GM21367 (cell line): ENCODE results near the gene C2orf66.

ENCODE experiments used
- ATAC-seq: cut with Tn5 transposase; IDR thresholded peaks from one replicate; pipeline ENCODE4 v1.9.1; 2021; ENCODE audit not compliant: unreplicated experiment

The C2orf66 gene

DNA sequence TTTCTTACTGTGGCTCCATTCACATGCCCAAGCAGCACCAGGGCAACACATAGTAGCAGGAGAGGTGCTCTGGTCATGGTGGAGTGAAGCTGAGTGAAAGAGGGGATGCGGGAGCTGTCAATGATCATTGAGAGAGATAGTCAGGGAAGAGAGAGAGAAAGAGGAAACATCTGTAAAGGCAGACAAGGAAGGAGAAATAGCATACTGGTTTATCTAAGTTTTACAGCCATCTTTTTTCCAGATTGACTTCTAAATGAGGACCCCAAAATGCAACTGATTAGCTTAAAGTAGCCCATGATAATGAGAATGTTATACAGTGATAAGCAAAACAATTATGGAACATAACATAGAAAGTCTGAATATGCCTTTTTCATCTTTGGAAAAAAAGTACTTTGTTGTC is at the start of gene C2orf66:
TSS of gene C2orf66 (minus strand) at position 96 of the 400 bp plus-strand sequence. CDS start at position 77, 19 bp downstream.
- no peak for ATAC-seq

DNA sequence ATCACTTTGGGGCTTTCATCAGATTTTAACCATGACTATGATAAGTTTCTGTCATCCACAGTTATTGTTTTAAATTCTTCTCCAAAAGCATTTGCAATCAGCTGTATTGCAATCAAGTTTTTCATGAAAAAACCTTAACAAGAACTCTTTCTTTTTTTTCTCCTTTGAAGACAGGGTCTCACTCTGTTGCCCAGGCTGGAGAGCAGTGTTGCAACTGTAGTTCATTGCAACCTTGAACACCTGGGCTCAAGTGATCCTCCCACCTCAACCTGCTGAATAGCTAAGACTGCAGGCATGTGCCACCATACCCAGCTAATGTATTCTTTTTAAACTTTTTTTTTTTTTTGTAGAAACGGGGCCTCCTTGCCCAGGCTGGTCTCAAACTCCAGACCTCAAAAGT is 45.5 kb upstream of the C2orf66 start:
- ATAC-seq = no peak

DNA sequence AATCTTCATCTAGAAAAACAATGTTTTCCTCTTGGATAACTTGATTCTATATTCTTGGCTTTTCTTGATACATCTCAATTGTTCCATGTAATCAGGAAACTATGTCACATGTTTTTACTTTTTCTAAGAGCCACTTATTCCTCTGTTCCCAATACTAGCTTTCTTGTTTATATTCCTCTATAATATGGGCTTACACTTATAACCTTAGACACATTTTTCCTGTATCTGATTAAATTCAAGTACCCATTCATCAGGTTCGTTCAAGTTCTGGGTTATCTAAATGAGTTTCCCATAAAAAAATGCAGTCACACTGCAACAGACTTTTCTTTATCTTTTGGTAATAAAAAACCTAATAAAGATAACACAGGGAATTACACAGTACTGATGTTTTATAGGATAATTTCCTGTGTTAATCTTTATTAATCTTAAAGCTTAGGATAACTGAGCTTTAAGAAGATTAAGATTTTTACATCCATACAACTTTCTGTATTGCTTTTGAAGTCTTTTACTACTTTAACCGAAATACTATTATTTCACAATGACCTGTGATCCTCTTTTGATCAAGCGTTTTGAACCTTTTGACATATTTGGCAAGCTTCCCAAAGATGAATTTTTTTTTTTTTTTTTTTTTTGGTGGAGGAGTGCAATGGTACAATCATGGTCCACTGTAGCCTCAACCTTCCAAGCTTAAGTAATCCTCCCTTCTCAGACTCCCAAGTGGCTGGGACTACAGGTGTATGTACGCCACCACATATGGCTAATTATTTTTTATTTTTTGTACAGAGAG is 44.3 kb upstream of the C2orf66 start:
- ATAC-seq = no peak

DNA sequence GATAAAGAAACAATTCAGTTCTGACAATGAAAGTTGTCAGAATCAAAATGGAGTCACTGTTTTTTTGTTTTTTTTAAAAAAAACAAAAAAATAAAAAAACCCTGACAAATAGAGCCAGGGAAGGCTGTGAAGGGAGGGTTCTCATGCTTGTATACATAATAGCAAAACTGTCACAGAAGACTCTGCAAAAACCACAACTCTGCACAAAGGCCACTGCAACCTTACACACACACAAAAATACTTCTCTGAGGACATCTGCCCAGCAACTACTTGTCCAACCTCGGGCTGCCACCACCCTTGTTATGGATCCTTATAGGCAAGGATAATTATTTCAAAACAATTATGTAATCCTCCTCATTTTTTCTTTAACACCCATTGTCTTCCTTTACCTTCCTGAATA is 41.9 kb upstream of the C2orf66 start:
- ATAC-seq = no peak

DNA sequence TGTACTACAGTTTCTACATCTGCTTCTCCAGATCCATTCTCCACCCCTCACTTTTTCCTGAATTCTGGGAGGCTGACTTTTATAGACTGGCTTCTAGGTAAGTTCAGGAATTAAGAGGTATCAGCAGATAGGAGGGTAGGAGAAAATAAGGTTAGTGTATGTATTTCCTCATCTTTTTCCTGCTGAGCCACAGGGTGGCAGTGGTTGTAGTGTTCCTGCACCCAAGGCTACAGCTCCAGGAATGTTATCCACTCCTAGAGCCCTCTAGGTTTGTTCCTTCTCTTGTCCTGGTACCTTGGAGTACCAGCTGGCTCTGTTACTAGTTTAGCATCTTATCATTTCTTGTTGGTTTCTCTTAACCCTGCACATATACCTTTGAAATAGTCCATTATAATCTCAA is 40.7 kb upstream of the C2orf66 start:
- no peak for ATAC-seq

DNA sequence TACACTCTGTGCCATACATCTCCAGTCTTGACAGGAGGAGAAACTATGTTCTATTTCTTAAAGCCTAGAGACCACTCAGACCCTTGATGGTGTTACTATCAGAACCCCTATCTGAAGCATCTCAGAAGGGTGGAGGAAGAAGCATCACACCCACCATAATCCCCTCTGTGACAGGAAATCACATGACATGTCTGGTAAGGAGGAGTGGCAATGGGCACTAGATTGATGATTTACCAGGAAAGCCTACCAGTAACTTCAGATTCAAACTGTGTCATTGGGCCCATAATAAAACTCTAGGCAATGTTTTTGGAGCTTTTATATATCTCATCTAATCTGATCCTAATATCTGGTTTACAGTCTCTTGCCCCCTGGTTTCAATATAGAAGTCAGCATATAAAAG is 37.1 kb upstream of the C2orf66 start:
- ATAC-seq = no peak

DNA sequence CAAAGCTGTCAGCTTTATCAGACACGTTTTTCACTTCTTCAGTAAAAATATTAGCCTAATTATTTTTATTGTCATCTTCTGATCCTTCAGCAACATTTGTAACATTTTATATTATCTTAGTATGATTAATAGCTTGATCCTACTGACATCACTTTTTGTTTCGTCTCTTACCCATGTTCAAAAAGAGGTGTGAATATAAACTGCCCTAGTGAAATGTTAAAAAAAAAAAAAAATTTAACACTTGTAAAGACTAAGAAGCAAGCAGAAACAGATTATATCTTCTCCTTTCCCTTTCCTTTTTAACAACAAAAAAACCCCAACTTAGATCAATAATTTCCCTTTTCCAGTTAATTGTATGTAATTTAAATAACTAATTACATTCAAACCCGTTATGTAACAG is 36.2 kb upstream of the C2orf66 start:
- ATAC-seq = no peak

DNA sequence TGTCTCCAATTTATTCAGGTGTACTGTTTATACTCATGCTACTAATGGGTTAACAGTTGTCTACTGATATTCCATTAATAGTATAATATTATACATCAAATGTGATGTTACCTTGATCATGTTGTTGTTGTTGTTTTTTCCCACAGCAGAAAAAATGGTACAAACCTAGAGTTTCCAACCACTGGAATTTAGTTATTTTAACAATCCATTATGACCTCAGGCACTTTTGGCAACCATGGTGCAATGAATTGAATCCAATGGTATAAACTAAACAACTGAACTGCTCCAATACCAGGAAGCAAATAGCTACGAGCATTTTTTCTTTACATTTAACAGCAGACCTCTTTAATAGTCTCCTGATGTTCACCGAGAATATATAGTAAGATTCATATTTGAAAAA is 31.0 kb upstream of the C2orf66 start:
- ATAC-seq = no peak

DNA sequence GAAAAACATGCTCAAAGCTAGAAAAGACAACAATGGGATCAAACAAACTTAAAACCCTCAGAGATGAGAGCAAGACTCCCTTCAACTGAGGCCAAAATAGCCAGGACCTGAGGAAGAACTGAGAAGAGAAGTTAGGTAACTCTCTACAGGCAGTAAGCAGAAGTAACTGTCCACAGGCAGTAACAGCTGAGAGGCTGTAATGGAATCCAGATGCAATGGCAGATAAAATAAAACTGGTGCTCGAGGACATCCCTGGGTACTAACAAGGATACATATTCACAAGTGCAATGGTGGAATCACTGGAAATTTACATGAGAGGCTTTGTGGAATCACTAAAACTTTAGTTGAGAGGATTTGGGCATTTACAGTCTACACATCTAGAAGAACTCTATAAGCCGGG is 30.4 kb upstream of the C2orf66 start:
- no peak for ATAC-seq

DNA sequence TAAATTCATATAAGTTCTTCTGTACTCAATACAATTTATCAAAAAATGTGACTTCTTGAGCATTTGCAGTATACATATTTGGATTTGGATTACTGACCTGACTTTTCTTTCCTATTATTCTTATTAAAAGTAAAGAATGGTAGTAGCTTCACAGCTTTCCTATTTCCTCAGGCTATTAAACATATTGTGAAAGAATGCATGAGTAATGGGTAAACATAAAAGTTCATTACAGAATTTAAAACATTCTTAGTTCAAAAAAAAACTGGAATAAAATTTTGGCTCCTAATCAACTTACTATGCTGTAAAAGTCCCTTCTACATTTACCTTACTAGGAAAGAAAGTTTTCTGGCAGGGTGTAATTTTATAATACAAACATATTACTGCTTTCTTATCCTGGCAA is 27.3 kb upstream of the C2orf66 start:
- ATAC-seq = no peak

DNA sequence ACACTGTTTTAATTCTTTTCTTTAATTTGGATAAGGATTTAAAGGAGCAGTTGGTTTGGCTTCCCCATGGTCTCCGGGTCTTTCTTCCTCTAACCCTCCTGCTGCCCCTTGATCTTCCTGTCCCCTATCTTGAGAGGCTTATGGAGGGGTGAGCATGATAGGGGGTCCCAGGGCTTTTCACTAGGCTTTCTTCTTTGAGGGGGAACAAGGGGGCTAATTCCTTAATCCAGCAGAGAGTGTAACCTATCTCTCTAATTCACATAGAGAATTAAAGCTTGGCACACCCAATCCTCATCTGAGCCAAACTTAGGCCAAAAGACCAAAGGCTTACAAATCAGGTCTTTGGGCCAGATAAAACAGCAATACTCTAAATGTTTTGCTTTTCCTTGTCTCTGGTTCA is 21.5 kb upstream of the C2orf66 start:
- no peak for ATAC-seq

DNA sequence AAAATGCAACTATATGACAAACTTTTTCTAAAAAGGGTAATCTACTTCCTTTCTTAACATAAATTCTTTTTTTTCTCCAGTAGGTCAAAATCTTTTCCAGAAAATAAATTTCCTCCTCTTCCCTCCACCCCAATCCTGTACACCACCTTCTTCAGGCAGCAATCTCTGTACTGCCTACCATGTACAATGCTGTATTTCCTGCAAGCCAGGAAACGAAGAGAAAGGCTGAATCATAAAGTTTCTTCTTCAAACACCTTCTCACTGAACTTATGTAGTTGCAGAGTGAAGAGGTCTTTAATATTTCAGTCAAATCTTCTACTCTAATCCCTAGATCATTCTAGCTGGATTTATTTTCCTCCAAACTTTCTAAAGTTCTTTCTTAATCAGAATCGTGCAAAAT is 18.2 kb upstream of the C2orf66 start:
- ATAC-seq = no peak

DNA sequence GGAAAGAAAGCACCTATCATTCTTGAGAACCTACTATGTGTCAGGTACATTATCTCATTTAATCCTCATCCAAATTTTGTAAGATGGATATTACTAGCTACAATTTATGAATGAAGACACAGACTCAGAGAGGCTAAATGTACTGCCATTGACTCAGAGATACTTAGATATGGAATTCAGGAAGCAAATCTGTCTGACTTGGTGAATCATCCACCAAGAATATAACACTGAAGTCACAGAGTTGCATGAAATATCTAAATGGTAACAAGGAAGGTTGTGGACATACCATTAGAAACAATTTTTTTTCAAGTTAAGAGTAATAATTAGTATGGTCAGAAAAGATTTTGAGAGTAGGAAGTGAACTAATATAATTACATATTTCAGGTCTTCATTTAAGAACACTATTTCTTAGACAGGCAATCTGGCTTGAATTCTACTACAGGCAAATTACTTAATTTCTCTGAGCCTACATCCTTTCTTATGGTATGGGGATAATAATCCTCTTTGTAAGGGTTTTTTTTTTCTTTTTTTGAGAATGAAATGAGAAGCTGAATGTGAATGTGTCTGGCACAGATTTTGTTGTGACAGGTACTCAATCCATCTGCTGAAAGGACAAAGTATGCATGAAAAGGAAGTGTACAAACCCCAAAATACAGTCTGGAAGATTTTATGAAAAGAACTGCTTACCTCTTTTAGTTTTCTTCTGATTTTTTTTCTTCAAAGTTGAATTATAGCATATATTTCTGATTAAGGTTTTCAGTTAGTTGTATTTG is 14.8 kb upstream of the C2orf66 start:
- no peak for ATAC-seq

DNA sequence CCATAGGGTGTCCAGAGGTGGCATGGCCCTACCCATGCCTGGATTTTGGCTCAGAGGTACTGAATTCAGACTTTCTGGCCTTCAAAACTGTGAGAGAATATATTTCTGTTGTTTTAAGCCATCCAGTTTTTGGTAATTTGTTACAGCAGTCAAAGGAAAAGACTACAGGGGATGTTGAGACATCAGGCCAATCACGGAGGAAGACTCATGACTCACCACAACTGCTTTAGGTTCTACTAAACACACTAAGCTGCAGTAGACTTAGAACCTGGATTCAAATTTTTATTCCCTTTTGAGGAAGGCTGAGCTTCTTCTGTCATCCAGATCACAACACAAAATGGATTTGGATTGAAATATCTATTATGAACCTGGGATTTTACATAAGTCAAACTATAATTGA is 12.0 kb upstream of the C2orf66 start:
- ATAC-seq = no peak

DNA sequence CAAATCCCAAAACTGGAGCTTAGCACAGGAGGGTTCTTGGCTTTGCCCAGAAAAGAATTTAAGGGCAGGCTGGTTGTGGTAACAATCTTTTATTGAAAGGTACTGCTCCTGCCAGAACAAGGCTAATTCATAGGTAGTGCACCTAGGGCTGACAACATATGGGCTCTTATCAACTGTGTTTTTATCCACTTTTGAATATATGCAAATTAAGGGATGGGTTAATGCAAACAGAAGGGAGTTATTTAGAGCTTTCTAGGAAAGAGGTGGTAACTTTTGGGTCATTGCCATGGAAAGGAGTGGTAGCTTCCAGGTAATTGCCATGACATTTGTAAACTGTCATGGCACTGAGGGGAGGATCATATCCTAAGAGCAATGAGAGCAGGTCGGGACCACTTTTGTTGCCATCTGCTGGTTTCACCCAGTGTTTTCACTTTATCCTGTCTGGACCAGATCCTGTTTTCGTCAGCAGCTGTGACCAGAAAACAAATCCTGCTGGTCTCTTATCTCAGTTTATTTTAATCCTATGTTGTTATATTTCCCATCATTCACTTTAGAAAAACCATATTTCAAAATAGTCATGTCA is 981 bp downstream of the C2orf66 start:
- ATAC-seq = no peak

DNA sequence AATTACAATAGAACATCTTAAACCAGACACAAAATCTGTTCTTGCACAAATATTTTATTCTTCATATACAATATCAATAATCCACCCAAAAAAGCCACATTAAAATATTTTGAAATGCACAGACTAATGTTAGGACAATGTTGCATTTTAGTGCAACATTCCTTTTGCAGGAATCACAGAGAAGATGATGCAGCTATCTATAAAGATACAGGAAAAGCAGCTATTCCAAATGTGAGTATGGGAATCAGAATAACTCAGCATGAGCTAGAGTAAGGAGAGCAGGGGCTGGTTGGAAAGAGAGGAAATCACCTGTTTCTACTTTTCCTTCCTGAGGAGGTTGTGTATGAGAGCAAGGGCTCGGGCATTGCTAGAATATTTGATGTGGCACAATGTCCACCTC is 4.8 kb downstream of the C2orf66 start:
- no peak for ATAC-seq

DNA sequence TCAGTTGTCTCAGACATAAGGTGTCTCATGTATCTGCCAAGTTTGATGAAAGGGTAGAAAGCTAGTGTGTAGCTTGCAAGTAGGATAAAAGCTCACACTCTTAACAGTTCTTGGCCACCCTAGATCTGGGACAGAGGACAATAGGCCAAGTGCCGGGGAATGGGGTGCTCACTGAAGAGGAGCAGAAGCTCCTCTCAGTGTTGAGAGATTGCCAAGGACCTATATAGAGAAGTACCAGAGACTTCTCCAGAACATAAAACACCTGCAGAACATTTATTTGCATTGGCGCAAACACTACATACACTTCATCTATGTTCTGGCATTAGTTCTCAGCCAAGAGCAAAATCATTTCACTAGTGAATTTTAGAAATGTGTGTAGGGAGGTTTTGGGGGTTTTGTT is 6.8 kb downstream of the C2orf66 start:
- ATAC-seq = no peak

DNA sequence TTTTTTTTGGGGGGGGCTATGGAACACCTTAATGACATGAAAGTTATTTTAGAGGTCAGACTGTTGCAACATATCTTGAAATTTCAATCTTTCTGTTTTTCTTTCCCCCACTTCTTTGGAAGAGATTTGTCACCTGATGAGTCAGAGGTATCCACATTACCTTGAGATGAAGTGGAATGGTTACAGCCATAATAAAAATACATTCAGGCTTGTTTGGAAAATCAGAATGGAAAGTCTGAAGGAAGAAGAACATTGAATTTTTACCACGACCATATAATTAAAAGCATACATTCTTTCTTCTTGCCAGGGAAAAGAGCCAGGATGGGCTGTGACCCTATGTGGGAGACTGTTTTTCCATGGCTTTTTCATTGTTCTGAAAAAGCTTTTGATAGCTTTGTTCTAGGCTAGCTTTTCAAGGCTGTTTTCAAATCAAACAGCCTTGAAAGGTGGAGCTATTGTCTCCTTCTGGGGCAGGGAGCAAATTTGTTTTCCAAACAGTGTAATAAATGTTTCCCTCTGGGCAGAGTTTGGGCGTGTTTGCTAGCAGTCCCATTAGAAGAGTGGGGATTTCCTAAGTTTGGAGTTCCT is 7.4 kb downstream of the C2orf66 start:
- ATAC-seq = no peak

DNA sequence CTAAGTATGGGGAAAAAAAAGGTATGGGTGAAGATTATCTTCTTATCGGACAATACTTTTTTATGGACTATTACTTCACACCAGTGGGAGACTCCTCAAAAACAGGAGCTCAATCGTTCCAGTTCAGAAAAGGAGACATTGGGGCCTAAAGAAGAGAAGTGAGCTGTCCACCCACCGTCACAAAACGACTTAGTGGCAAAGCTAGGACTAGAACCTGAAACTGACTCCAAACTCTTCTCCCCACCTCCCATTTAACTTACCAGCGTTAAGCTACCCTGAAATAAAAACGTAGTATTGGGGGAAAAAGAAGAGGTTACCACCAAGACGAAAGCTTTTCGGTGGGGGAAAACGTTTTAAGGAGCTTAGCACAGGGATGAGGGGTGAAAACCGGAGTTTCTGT is 10.2 kb downstream of the C2orf66 start:
- ATAC-seq = no peak

DNA sequence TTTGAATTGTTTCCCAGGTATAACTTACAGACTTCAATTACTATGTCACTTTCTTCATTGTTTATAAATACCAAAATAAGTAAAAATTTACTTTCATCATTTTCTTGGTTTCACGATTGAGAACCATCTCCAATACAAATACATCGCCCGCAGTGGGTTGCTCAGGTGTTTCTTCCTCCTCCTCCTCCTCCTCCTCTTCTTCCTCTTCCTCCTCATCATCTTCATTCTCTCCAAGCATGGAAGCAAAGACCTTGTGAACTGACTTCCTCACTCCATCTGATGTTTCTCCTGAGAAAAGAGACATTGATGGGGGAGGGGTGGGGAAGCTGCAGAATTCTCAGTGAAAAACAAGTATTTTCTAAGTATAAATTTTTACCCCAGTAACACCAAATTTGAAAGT is 16.3 kb downstream of the C2orf66 start:
- no peak for ATAC-seq

DNA sequence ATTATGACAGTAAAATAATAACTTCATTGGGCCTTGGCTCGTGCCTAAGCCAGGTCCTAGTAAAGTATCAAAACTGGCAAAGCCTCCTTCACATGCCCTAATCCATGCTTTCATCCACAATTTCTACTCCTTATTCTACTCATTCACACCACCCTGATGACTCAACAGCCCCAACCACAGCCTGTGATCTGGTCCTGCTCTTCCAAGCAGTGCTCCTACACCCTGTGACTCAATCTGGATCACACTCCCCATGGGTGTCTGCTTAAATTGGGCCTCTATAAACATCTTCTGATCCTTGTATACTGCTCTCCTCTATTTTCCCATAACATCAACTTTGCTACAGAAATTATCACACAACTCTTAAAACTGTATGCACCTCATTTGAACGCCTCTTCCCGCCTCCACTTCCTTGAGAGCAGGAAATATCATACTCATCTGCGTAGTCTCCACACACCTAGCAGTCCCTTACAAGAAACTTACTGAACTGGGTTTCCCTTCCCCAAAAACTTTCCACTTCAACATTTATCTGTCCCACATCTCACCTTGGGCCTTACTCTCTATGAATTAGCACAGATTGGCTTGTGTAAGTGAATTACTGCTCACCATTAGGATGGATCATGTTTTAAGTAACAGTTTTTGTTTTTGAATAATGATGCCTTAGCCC is 25.6 kb downstream of the C2orf66 start:
- peak; percentile 68 for ATAC-seq
